ENCODE data around the gene DCLK1.

- TF ChIP-seq CTCF (IDR thresholded peaks at IDR 0.05) (no peak), POLR2A (IDR thresholded peaks at IDR 0.05) (no peak)
These were observed 6.9 kb downstream of the DCLK1 start for GRCh38 chr13:36124236-36124822.

Data from lower leg skin (tissue), 3 donors.